ENCODE measurements around the gene EXOC2. TPM values are rescaled to one million over a fixed set of nuclear protein-coding genes. Genes with fewer than 3 reads are reported as not detected.

EXOC2 gene
- total and polyA plus RNA-seq, 5 donors from 2014 or later, result 33.1 to 43.6 (median 38.9) TPM

GRCh38 chr6:659716-660581 is 33.0 kb downstream of the EXOC2 start:
- ATAC-seq (ENCODE audit: low read depth in 2 of 2), result no peak
- Mint-ChIP-seq H3K27ac (peak overlapping the region in 2 of 3 donors; percentile 80 to 82), H3K4me3 (peak overlapping the region in 3 of 4 donors; percentile 23 to 52 (median 48)), H3K27me3 (no peaks in the 10 kb centered on the region), H3K4me1 (peaks cover 51 to 70% (median 66%) of the 10 kb centered on the region in 4 donors), H3K36me3 (peaks cover 24% of the 10 kb centered on the region), H3K9me3 (peaks cover 0 to 3% (median 1%) of the 10 kb centered on the region in 7 donors)
- Histone ChIP-seq H3K27me3 (ENCODE audit: control insufficient read depth, insufficient read depth, low read length) (no peaks in the 10 kb centered on the region), H3K36me3 (ENCODE audit: control insufficient read depth, insufficient read depth, low read length) (peaks cover 6% of the 10 kb centered on the region), H3K4me3 (ENCODE audit: low read depth, low read length) (no peak overlapping the region), H3K4me1 (ENCODE audit: control insufficient read depth, insufficient read depth, low read length, poor library complexity, severe bottlenecking) (peaks cover 17% of the 10 kb centered on the region), H3K27ac (ENCODE audit: insufficient read depth, low read length, poor library complexity, severe bottlenecking) (no peak overlapping the region), H3K9me3 (ENCODE audit: control insufficient read depth in 2 of 2, low read length in 2 of 2) (no peaks in the 10 kb centered on the region)
- DNase-seq, result peak in 1 of 3 donors; percentile 27

- H3K27ac ChIP-seq (ENCODE audit: insufficient read depth, low read length, poor library complexity, severe bottlenecking), result no peak overlapping the region
- Mint-ChIP-seq H3K4me1 (peaks cover 47 to 63% (median 57%) of the 10 kb centered on the region in 4 donors), H3K4me3 (no peak overlapping the region), H3K9me3 (peaks cover 0 to 2% (median 0%) of the 10 kb centered on the region in 7 donors), H3K27me3 (no peaks in the 10 kb centered on the region), H3K36me3 (peaks cover 28% of the 10 kb centered on the region), H3K27ac (peak overlapping the region in 1 of 3 donors; percentile 28)
- H3K9me3 ChIP-seq (ENCODE audit: control insufficient read depth in 2 of 2, low read length in 2 of 2), result no peaks in the 10 kb centered on the region
- H3K4me3 ChIP-seq (ENCODE audit: low read depth, low read length), result no peak overlapping the region
- H3K4me1 ChIP-seq (ENCODE audit: control insufficient read depth, insufficient read depth, low read length, poor library complexity, severe bottlenecking), result peaks cover 17% of the 10 kb centered on the region
- no peaks in the 10 kb centered on the region for H3K27me3 ChIP-seq (ENCODE audit: control insufficient read depth, insufficient read depth, low read length)
- no peak for ATAC-seq (ENCODE audit: low read depth in 2 of 2)
- no peak for DNase-seq
- H3K36me3 ChIP-seq (ENCODE audit: control insufficient read depth, insufficient read depth, low read length), result peaks cover 10% of the 10 kb centered on the region
Measured at GRCh38 chr6:658244-658643, 34.7 kb downstream of the EXOC2 start.

DNA sequence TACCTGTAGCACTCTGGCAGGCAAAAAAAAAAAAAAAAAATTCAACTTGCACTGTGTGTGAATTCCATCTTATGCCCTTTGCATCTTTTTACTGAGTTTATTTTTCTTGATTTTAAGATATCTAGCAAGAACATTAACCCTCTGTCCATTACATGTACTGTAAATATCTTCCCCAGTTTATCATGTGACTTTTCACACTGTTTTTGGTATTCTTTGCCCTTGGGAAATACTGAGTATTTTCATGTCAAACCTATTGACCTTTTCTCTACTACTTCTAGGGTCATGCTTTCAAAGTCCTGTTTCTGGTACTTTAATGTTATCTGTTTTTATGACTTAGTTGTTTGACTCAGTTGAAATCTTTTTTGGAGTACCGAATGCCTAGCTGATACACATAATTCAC is 35.2 kb downstream of the EXOC2 start:
- Mint-ChIP-seq H3K4me3 (no peak overlapping the region), H3K36me3 (peaks cover 28% of the 10 kb centered on the region), H3K4me1 (peaks cover 47 to 58% (median 56%) of the 10 kb centered on the region in 4 donors), H3K27ac (no peak overlapping the region), H3K9me3 (peaks cover 0 to 2% (median 0%) of the 10 kb centered on the region in 7 donors), H3K27me3 (no peaks in the 10 kb centered on the region)
- no peaks in the 10 kb centered on the region for H3K9me3 ChIP-seq (ENCODE audit: control insufficient read depth in 2 of 2, low read length in 2 of 2)
- H3K27me3 ChIP-seq (ENCODE audit: control insufficient read depth, insufficient read depth, low read length), result no peaks in the 10 kb centered on the region
- H3K27ac ChIP-seq (ENCODE audit: insufficient read depth, low read length, poor library complexity, severe bottlenecking), result no peak overlapping the region
- H3K4me1 ChIP-seq (ENCODE audit: control insufficient read depth, insufficient read depth, low read length, poor library complexity, severe bottlenecking), result peaks cover 17% of the 10 kb centered on the region
- DNase-seq, result no peak
- ATAC-seq (ENCODE audit: low read depth in 2 of 2), result no peak
- H3K4me3 ChIP-seq (ENCODE audit: low read depth, low read length), result no peak overlapping the region
- peaks cover 10% of the 10 kb centered on the region for H3K36me3 ChIP-seq (ENCODE audit: control insufficient read depth, insufficient read depth, low read length)

DNA sequence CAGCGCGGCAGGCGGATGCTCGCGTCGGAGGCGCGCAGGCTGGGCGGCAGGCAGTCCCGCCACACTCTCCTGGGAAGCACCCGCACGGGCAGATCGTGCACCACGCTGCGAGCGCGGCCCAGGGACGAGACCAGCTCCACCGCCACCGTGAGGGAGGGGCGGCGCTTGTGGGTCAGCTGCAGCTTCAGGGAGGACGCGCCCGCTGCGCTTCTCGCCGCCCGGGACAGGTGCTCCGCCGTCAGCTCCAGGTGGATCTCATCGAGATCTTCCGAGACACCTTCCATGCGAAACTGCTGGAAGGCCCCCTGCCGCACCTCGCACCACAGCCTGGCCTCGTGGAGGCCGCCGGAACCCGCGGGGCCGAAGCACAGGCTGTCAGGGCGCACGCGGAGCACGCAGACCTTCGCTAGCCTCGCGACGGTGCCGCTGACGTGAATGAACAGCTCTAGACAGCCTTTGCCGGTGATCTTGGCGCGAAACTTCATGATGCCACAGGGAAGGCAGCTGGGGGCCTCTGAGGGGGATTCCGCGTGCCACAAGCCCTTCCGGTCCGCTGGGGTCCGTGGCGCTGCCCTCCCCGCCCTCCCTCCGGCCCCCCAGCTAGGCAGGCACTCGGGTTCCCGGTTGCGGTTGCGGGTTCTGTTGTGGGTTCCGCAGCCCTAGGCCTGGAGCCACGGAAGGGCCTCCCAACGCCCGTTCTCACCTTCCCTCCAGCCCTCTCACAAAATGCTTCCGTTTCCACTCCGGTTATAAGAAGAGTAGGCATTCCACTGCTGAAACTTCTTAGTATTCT is 36.3 kb downstream of the EXOC2 start, which contains the start of gene HUS1B:
TSS of gene HUS1B (minus strand) at position 641 of the 793 bp plus-strand sequence. CDS start at position 485, 156 bp downstream.
- no peaks in the 10 kb centered on the region for H3K27me3 ChIP-seq (ENCODE audit: control insufficient read depth, insufficient read depth, low read length)
- H3K9me3 ChIP-seq (ENCODE audit: control insufficient read depth in 2 of 2, low read length in 2 of 2), result no peaks in the 10 kb centered on the region
- no peak for DNase-seq
- peaks cover 43 to 53% (median 47%) of the 10 kb centered on the region in 4 donors for H3K4me1 Mint-ChIP-seq
- no peak for ATAC-seq (ENCODE audit: low read depth in 2 of 2)
- no peak within 1 kb of the TSS for H3K4me3 ChIP-seq (ENCODE audit: low read depth, low read length)
- H3K36me3 ChIP-seq (ENCODE audit: control insufficient read depth, insufficient read depth, low read length), result peaks cover 10% of the 10 kb centered on the region
- H3K27ac Mint-ChIP-seq, result no peak within 1 kb of the TSS
- peaks cover 16% of the 10 kb centered on the region for H3K4me1 ChIP-seq (ENCODE audit: control insufficient read depth, insufficient read depth, low read length, poor library complexity, severe bottlenecking)
- H3K27me3 Mint-ChIP-seq, result no peaks in the 10 kb centered on the region
- no peak within 1 kb of the TSS for H3K27ac ChIP-seq (ENCODE audit: insufficient read depth, low read length, poor library complexity, severe bottlenecking)
- H3K9me3 Mint-ChIP-seq, result peaks cover 0 to 2% (median 0%) of the 10 kb centered on the region in 7 donors
- no peak within 1 kb of the TSS for H3K4me3 Mint-ChIP-seq
- peaks cover 28% of the 10 kb centered on the region for H3K36me3 Mint-ChIP-seq

GRCh38 chr6:654136-654535 is 38.8 kb downstream of the EXOC2 start:
- Histone ChIP-seq H3K27ac (ENCODE audit: insufficient read depth, low read length, poor library complexity, severe bottlenecking) (no peak overlapping the region), H3K4me3 (ENCODE audit: low read depth, low read length) (no peak overlapping the region), H3K36me3 (ENCODE audit: control insufficient read depth, insufficient read depth, low read length) (peaks cover 10% of the 10 kb centered on the region), H3K27me3 (ENCODE audit: control insufficient read depth, insufficient read depth, low read length) (no peaks in the 10 kb centered on the region), H3K4me1 (ENCODE audit: control insufficient read depth, insufficient read depth, low read length, poor library complexity, severe bottlenecking) (no peaks in the 10 kb centered on the region), H3K9me3 (ENCODE audit: control insufficient read depth in 2 of 2, low read length in 2 of 2) (no peaks in the 10 kb centered on the region)
- Mint-ChIP-seq H3K4me1 (peaks cover 25 to 35% (median 31%) of the 10 kb centered on the region in 4 donors), H3K27me3 (no peaks in the 10 kb centered on the region), H3K36me3 (peaks cover 28% of the 10 kb centered on the region), H3K27ac (no peak overlapping the region), H3K9me3 (peaks cover 0 to 2% (median 0%) of the 10 kb centered on the region in 7 donors), H3K4me3 (no peak overlapping the region)
- no peak for DNase-seq
- no peak for ATAC-seq (ENCODE audit: low read depth in 2 of 2)

DNA sequence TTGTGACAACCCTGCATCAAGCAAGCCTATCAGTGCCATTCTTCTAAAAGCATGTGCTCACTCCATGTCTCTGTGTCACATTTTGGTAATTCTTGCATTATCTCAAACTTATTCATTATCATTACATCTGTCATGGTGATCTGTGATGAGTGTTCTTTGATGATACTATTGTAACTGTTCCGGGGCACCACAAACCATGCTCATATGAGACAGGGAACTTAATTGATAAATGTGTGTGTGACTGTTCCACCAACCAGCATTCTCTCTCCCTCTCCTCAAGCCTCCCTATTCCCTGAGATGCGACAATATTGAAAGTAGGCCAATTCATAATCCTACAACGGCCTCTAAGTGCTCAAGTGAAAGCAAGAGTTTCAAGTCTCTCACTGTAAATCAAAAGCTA is 40.1 kb downstream of the EXOC2 start:
- peaks cover 23 to 27% (median 24%) of the 10 kb centered on the region in 4 donors for H3K4me1 Mint-ChIP-seq
- ATAC-seq (ENCODE audit: low read depth in 2 of 2) (no peak), DNase-seq (no peak)
- Histone ChIP-seq H3K27ac (ENCODE audit: insufficient read depth, low read length, poor library complexity, severe bottlenecking) (no peak overlapping the region), H3K27me3 (ENCODE audit: control insufficient read depth, insufficient read depth, low read length) (no peaks in the 10 kb centered on the region), H3K36me3 (ENCODE audit: control insufficient read depth, insufficient read depth, low read length) (peaks cover 10% of the 10 kb centered on the region), H3K9me3 (ENCODE audit: control insufficient read depth in 2 of 2, low read length in 2 of 2) (no peaks in the 10 kb centered on the region), H3K4me3 (ENCODE audit: low read depth, low read length) (no peak overlapping the region), H3K4me1 (ENCODE audit: control insufficient read depth, insufficient read depth, low read length, poor library complexity, severe bottlenecking) (no peaks in the 10 kb centered on the region)
- H3K4me3 Mint-ChIP-seq, result no peak overlapping the region
- H3K9me3 Mint-ChIP-seq, result peaks cover 0 to 2% (median 0%) of the 10 kb centered on the region in 7 donors
- peaks cover 24% of the 10 kb centered on the region for H3K36me3 Mint-ChIP-seq
- peak overlapping the region in 1 of 3 donors; percentile 27 for H3K27ac Mint-ChIP-seq
- no peaks in the 10 kb centered on the region for H3K27me3 Mint-ChIP-seq

DNA sequence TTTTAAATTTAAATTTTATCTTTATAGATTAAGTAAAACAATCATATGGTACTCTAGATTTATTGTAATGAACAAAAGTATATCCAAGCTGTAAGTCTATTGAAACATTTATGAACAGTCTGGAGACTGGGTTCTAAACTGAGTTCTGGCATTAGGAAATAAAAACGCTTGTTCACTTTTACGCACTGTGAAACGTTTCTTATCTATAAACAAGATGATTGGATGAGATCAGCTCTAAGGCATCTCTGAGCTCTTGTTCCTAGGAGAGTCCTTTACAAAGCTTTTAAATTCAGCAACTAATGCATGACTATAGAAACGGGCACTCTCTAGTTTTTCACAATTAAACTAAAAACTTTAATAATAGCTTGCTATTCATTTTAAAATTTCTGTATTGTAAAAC is 42.8 kb downstream of the EXOC2 start:
- Mint-ChIP-seq H3K4me1 (peaks cover 12 to 41% (median 30%) of the 10 kb centered on the region in 4 donors), H3K4me3 (no peak overlapping the region), H3K9me3 (peaks cover 0 to 1% (median 0%) of the 10 kb centered on the region in 7 donors), H3K36me3 (peaks cover 8% of the 10 kb centered on the region), H3K27me3 (no peaks in the 10 kb centered on the region), H3K27ac (no peak overlapping the region)
- Histone ChIP-seq H3K36me3 (ENCODE audit: control insufficient read depth, insufficient read depth, low read length) (peaks cover 4% of the 10 kb centered on the region), H3K27me3 (ENCODE audit: control insufficient read depth, insufficient read depth, low read length) (no peaks in the 10 kb centered on the region), H3K4me1 (ENCODE audit: control insufficient read depth, insufficient read depth, low read length, poor library complexity, severe bottlenecking) (no peaks in the 10 kb centered on the region), H3K9me3 (ENCODE audit: control insufficient read depth in 2 of 2, low read length in 2 of 2) (no peaks in the 10 kb centered on the region), H3K27ac (ENCODE audit: insufficient read depth, low read length, poor library complexity, severe bottlenecking) (no peak overlapping the region), H3K4me3 (ENCODE audit: low read depth, low read length) (no peak overlapping the region)
- DNase-seq, result no peak
- no peak for ATAC-seq (ENCODE audit: low read depth in 2 of 2)
